ENCODE data around the gene AUNIP.
A peak's percentile ranks its signal among the peaks of the same experiment; 100 is the strongest.

AUNIP gene

GRCh38 chr1:25805863-25806225, 53.4 kb downstream of the AUNIP start:
- DNase-seq (ENCODE audit: low read depth), result no peak
- no peak for TF ChIP-seq CTCF (conservative IDR thresholded peaks at IDR 0.05; ENCODE audit: low read depth, low read length)
- no peak overlapping the region for H3K4me3 ChIP-seq (ENCODE audit: low read depth, low read length)

- DNase-seq (ENCODE audit: low read depth), result no peak
- TF ChIP-seq CTCF (conservative IDR thresholded peaks at IDR 0.05; ENCODE audit: low read depth, low read length), result peak; percentile 16
- H3K4me3 ChIP-seq (ENCODE audit: low read depth, low read length), result no peak overlapping the region
Measured at GRCh38 chr1:25804964-25805862, 54.0 kb downstream of the AUNIP start.

- no peak for DNase-seq (ENCODE audit: low read depth)
- TF ChIP-seq CTCF (conservative IDR thresholded peaks at IDR 0.05; ENCODE audit: low read depth, low read length), result no peak
- H3K4me3 ChIP-seq (ENCODE audit: low read depth, low read length), result no peak overlapping the region
Measured at GRCh38 chr1:25804244-25804963, 54.9 kb downstream of the AUNIP start.

GRCh38 chr1:25803368-25803767, 55.9 kb downstream of the AUNIP start:
- no peak overlapping the region for H3K4me3 ChIP-seq (ENCODE audit: low read depth, low read length)
- no peak for DNase-seq (ENCODE audit: low read depth)
- TF ChIP-seq CTCF (conservative IDR thresholded peaks at IDR 0.05; ENCODE audit: low read depth, low read length), result no peak

- no peak overlapping the region for H3K4me3 ChIP-seq (ENCODE audit: low read depth, low read length)
- TF ChIP-seq CTCF (conservative IDR thresholded peaks at IDR 0.05; ENCODE audit: low read depth, low read length), result no peak
- DNase-seq (ENCODE audit: low read depth), result no peak
Measured at GRCh38 chr1:25802915-25803314, 56.3 kb downstream of the AUNIP start.

GRCh38 chr1:25800703-25801377, 58.4 kb downstream of the AUNIP start:
- TF ChIP-seq CTCF (conservative IDR thresholded peaks at IDR 0.05; ENCODE audit: low read depth, low read length), result no peak
- DNase-seq (ENCODE audit: low read depth), result no peak
- H3K4me3 ChIP-seq (ENCODE audit: low read depth, low read length), result peak overlapping the region; percentile 67

Data from choroid plexus epithelial cell (primary cell).